Measurements from ENCODE around the gene SLC26A6. TPM values are rescaled to one million over a fixed set of nuclear protein-coding genes. Genes with fewer than 3 reads are reported as not detected.

Gene SLC26A6
- total RNA-seq, 2 donors from 2014 or later = 11.2 to 14.6 TPM

DNA sequence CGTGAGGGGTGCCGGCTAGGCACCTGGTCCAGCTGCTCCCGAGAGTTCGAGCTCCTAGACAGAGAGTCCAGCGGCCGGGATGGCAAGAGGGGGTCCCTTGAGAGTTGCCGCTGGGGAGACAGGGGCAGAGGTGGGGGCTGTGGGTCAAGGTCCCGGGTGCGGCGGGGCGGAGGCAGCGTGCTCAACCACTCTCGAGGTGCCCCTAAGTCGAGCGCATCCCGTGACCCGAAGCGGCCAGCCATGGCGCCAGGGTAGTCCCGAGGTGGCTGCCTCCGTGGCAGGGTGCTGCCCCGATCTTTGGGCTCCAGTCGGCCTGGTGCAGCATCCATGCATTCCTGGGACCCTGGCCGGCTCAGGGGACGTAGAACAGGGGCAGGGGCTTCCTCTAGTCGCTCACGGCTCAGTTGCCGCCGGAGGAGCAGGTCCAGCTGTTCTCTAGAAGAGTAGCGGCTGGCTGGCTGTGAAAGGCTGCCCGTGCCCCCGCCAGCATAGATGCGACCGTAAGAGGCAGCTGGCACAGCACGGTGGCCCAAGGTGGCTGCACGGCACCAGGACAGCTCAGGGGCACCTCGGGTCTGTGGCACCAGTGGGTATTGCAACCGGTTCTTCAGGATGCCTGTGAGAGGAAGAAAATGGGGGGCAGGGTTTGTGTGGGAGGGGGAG is 4.8 kb upstream of the SLC26A6 start:
- DNase-seq (no peak), ATAC-seq (no peak)
- intact Hi-C loops (cut with DNase I) = no loop called here

DNA sequence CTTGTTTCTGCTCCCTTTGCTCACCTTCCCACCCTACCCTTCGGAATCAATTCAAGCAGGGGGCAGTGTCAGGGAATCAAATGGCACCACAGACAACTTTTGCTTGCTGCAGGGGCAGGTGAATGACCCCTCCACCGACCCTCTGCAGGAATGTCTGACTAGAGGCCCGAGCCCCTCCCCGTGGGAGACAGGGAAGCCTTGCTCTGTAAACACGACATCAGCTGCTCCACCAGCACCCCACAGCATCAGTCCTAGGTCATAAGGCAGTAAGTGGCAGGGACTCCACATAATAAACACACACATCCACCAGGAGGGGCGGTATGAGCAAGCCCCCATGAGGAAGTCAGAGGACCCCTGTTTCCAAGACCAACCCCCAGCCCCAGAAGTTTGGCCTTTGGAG is 2.0 kb upstream of the SLC26A6 start:
- ATAC-seq (no peak), DNase-seq (no peak)
- intact Hi-C loops (cut with DNase I) = no loop called here

DNA sequence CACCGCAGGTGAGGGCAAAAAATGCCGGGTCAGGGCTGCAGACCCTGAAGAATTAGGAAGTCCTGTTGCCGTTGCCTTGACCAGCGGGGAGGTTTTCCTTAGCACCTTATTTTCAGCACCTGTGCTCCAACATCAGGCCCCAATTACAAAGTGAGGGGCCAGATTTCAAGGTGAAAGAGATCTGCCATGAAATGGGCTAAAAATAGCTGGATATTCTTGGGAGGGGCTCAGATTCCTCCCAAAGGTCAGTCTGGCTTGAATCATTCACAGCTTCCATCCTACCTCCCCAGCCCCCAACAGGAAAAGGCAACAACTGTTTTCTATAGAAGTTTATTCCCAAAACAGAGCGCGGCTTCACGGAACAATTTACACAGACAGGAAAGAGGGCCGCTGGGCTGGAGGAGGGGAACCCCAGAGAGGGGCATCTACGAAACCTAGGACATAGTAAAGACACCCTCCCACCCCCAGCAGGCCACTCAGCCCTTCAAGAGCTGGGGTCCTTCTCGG is 941 bp upstream of the SLC26A6 start:
- ATAC-seq (no peak), DNase-seq (no peak)
- intact Hi-C loops (cut with DNase I) = no loop called here

DNA sequence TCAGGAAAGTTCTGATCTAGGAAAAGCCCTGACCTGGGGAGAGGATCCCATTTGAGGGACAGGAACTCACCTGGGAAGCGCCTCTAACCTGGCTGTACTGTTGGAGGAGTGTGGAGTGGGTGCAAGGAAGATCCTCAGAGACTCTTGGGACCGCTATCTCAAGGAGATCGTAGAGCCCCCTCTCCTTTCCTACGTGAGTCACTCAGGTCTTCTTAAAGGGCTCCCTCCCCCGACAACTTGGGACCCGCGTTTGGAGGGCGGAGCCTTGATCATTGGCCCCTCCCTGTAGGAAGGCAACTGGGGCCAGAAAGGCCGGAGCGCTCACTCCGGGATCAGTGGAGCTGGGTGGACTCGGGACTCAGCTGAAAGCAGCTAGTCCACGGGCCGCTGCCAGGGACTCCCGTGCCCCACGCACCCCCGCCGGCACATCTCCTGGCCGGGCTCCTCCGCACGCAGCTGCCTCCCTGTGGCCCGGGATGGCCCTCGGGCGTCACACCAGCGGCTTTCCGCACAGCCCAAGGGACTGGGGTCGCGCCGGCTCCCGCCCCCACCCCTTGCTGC is 520 bp downstream of the SLC26A6 start:
- DNase-seq (peak; percentile 69), ATAC-seq (peak; percentile 46 to 74)
- intact Hi-C loops (cut with DNase I) = loop anchor here in 1 of 2 donors (1.0 kb wide), 1 partner anchor 22 kb away; no protein-coding TSS in a partner anchor

DNA sequence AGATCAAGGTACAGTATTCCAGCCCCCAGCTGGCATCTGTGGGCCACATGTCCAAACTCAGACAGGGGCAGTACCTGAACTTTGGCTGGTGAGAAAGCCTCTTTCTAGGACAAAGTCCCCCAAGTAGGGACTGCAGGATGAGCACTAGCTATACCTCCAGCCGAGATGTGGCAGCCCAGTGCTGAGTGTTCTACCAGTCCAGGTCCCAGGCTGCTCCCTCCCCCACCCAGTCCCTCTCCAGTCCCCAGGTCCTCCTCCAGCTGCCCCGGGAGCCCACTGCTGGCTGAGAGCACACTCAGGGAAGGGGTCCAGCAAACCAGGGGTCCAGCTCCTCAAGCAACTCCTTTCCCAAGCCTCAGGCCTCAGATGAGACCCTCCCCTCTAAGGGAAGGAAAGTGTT is 1.5 kb downstream of the SLC26A6 start:
- ATAC-seq (no peak), DNase-seq (no peak)
- intact Hi-C loops (cut with DNase I) = no loop called here

DNA sequence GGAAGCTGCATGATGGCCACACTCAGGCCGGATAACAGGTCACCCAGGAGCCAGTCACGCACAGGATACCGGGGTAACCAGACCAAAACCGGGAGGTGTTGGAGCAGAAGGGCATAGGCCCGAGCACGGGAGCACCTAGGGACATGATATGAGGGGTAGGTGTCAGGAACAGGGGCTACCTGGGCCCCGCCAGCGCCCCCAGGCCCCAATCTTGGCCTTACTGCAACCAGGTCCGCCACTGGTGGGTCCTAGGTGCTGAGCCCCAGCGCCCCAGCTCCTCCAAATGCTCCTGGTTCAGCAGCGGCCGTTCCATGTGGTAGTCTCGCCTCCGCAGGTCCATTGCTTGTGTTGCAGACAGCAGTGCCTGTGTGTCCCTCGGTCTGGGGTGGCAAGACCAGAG is 2.0 kb downstream of the SLC26A6 start:
- no peak for ATAC-seq
- no peak for DNase-seq
- intact Hi-C loops (cut with DNase I) = no loop called here

DNA sequence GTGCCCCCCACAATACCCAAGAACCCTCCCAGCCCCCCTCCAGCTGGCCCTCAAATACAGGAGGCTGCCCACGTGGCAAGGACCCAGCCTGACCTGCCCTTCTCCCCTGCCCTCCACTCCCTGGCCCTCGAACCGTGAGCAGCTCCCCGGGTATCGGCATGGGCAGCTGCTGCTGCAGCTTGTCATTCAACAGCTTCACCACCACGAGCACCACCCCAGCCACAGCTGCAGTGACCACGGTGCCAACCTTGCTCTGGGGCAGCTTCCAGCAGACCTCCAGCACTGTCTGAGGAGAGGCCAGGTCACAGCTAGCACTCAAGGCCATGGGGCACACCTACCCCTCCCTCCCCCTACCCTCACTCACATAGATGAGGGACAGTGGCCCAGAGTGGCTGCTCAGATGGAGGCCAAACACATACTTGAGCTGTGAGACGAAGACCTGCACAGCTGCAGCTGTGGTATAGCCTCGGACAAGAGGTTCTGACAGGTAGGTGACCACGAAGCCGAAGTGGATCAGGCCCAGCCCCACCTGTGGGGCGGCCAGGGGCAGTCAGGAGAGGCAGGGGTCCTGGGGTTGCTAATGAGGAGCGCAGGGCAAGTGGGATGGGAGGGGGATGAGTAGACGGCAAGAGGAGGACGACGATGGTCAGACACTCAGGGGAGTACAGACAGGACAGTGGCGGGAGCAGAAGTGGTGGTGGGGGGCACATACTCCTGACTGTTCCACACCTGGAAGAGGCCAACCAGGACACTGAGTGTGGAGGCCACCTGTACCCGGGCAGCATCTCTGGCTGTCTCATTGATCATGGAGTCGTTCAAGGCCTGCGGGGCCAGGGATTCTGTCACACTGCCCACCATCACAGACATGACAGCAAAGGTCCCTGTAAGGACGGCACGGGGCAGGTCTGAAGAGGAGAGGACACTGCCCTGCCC is 3.5 kb downstream of the SLC26A6 start:
- intact Hi-C loops (cut with DNase I) = no loop called here
- DNase-seq (no peak), ATAC-seq (no peak)

DNA sequence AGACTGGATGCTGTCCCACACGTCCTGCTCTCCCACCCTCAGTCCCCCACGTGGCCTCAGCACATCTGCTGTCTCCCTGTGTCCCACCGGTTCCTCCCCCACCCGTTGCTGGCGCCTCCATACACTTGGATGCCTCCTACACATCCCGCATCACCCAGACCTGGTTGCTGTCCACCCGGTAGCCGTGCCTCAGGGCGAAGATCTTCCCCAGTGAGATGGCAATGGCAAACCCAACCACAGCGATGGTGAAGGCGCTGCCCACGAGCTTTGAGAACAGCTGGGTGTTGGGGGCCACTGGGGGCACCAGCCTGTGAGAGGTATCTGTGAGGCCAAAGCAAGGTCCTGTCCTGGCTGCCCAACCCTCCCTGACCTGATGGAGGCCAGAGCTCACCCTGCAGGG is 4.4 kb downstream of the SLC26A6 start:
- intact Hi-C loops (cut with DNase I) = no loop called here
- ATAC-seq (no peak), DNase-seq (no peak)

DNA sequence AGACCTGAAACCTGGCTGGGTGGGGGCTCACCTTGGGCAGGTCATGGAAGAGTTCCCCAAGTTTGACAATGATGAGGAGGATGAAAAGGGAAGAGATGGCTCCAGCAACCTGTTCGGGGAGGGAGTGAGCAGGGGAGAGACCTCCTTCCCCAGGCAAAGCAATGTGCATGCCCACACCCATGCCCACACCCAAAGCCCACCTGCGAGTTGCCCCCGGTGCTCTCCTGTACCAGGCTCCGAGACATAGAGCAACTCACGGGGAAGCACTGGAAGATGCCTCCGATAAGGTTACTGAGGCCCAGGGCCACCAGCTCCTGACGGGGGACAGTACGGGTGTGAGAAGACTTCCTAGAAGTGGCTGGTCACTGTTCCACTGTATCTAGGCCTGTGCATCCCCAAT is 4.9 kb downstream of the SLC26A6 start:
- intact Hi-C loops (cut with DNase I) = no loop called here
- DNase-seq (no peak), ATAC-seq (no peak)

DNA sequence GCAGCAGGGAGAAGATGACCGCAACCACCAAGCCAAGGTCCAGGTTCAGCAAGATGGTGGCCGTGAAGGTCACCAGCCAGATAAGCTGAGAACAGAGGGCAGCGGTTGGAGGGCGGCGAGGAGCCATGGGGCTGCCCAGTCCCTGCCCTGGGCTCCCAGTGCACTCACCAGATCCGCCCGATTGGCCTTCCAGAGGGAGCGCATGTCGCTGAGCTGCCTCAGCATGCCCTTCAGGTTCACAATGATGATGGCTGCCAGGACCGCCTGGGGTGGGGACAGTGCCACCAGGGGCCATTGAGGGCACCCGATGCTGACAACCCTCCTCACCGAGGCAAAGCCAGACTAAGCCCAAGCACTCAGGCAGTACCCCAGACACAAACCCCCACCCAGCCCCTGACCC is 5.4 kb downstream of the SLC26A6 start:
- DNase-seq = no peak
- intact Hi-C loops (cut with DNase I) = no loop called here
- ATAC-seq = no peak

DNA sequence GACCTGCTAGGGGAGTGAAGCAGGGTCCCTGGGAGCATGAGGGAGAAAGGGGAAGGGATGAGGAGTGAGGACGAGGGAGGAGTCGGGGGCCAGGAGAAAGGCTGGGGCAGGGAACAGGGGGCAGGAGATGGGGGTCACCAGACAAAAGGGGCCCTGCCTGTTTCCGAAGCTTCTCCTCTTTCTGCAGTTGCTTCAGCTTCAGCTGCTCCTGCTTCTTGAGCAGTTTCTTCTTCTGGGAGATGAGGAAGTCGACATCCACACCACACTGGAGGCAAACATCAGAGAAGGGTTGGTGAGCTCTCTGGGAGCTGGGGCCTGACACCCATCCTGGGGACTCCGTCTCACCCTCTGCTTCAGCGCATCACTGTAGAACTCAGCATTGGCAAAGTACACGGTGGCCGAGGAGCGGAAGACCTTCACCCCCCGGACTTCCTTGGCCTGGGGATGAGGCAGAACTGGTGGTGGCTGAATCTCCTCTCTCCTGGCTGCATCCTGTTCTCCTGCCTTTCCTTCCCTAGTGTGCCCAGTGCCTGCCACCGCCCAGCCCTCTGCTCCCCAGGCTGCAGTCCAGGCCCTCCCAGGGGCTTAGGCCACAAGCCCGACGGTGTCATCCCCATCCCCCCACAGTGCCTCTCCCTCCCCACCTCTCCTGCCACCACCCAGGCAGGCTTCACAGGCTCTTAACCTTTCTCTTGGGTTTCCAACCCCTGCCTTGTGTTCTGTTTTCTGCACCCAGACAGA is 6.8 kb downstream of the SLC26A6 start:
- no peak for DNase-seq

DNA sequence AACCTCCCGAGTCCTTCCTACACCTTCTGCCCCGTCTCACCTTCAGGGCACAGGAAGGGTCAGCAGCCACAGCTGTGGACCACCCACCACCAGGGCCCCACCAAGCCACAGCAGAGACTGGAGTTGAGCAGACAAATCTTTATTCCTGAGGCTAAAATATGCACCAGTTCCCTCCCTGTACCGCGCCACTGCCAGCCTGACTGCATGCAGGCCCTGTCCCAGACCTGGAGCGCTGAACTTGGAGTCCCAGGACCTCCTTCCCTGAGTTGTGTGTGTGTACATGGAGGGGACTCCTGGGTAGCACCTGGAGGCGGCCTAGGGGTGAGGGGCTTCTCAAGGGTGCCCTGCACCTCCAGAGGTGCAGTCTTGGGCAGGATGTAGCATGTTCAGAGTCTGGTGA is 9.7 kb downstream of the SLC26A6 start:
- intact Hi-C loops (cut with DNase I) = no loop called here
- ATAC-seq = no peak
- no peak for DNase-seq

More for the DNA sequence above, 6.8 kb downstream of the SLC26A6 start:
- intact Hi-C loops (cut with DNase I) = no loop called here
- ATAC-seq = no peak

DNA sequence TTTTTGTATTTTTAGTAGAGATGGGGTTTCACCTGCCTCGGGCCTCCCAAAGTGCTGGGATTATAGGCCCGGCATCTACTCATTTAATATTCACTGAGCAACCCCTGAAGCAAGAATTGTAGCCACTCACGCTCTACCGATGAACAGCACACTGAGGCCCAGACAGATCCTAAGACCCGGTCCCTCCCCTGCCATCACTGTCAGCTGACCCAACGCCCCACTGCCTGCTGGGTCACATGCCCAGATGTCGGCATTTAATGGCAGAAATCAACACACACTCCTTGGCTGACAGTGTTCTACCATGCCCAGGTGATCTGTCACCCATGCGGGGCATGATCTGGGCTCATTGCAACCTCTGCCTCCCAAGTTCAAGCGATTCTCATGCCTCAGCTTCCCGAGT is 10.5 kb downstream of the SLC26A6 start:
- ATAC-seq (no peak), DNase-seq (no peak)
- intact Hi-C loops (cut with DNase I) = no loop called here

DNA sequence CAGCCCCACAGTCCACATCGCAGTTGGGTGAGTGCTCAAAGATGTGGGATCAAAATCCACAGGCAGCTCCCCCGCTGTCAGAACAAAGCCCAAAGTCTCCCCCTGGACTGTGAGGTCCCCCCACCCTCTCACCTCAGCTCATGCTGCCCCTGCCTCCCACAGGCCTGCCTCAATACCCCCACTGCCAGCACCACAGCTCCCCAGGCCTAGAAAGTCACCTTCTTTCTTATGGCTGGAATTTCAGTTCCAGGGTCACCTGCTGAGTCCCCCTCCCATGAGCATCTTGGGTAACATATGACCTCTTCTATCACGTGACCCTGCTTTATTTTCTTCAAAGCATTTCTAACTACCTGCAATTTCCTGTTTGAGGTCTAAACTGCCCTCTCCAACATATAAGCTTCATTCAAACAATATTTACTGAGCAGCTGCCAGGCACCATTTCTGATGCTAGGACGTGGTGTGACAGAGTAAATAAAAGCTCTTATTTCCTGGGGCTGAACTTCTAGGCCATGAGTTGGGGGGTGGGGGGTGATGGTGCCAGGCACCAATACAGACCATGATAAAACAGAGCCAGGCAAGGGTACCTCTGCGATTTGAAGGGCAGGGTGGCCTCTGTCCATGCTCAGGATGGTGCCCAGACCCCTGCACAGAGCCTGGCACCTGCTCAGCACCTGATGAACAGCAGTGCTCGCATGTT is 11.3 kb downstream of the SLC26A6 start:
- intact Hi-C loops (cut with DNase I) = no loop called here
- DNase-seq = no peak

DNA sequence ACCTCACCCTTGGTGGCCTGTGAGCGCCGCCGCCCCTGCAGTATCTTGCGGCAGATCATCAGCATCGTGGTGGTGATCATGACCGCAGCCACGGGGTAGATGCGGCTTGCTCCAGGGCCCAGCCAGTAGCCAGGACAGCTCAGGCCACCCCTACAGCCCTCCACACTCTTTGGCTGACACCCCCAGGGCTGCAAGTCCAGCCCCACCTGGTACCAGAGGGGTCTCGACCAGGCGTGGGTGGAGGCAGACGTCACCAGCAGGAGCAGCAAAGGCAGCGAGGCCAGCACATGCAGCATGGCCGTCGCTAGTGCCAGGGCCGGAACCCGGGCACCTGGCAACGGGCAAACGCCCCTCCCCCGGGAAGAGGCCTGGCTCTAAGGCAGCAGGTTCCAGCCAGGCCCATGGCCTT is 13.8 kb downstream of the SLC26A6 start, which contains the start of gene TMEM89:
Gene TMEM89, minus strand, starts transcription at position 309 of the 409 bp plus-strand sequence. Its CDS starts 13 bp downstream, at position 296.
- intact Hi-C loops (cut with DNase I) = no loop called here
- no peak for DNase-seq
- no peak for ATAC-seq

More for the DNA sequence above, 11.3 kb downstream of the SLC26A6 start:
- ATAC-seq = no peak

DNA sequence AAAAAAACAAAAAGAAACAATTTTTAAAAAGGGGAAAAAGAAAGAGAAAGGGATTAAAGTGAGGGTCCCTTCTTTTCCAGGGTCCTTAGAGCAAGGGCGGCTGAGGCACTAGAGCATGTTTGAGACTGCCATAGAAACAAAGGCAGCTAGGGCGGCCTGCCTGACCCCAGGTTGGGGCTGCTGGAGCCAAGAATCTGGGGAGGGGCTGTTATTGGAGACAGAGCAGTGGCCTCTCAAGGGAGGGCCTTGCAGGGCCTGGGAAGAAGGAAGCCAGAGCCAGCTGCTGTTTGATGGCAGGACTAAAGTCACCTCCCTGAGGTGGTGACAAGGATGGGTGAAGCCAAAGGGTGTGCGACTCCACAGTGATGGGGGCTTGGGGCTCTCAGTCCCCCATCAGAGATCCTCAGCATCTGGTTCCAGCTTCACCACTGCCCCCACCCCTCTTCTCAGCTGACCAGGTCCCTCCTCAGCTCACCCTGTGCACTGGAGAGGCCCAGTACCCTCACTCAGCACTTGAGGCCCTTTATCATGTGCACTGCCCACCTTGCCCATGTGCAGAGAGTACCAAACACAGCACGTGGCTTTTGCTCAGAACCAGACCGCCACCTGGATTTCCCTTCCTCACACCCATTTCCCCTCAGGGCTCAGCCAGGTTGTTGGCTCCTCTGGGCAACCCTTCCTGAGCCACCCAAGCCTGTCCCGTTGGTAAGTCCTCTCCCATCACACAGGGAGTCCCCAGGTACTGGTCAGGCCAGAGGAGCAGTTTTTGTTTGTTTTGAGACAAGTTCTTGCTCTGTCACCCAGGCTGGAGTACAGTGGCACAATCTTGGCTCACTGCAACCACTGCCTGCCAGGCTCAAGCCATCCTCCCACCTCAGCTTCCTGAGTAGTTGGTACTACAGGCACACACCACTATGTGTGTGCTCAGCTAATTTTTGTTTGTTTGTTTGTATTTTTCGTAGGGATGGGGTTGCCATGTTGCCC is 15.4 kb downstream of the SLC26A6 start:
- no peak for ATAC-seq
- no peak for DNase-seq
- intact Hi-C loops (cut with DNase I) = no loop called here

DNA sequence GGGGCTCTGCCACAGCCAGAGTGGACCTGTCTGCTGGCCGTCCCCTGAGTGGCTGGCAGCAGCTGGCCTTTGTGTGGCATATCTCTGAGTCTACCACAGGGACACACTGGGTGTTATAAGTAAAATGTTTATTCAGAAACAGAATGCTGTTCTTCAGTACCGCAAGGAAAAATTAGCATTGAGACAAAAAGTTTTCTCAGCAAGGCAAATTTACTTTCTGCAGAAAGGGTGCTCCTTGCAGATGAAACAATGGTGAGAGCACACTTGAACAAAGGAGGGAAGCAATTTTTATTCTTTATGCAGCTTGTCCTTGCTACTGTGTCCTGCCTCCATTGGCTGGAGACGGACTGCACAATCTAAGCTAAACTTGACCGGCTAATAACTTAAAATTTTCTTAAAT is 17.7 kb downstream of the SLC26A6 start:
- ATAC-seq (no peak), DNase-seq (no peak)
- intact Hi-C loops (cut with DNase I) = no loop called here

DNA sequence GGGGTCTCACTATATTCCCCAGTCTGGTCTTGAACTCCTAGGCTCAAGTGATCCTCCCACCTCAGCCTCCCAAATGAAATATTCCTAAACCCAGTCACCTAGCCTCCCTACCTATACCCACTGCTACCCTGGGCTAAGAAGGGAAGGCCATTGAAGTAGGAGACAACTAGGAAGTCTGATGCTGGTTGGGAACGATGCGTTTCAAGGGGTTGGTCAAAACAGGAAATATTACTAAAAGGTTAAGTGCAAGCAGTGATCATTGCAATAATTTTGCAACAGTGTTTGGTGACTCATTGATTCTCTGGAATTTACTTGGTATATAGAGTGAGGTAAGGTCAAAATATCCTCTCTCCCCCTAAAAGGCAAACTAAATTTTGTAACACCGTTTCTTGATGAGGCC is 21.2 kb downstream of the SLC26A6 start:
- ATAC-seq = no peak
- intact Hi-C loops (cut with DNase I) = no loop called here

More for the DNA sequence above, 21.2 kb downstream of the SLC26A6 start:
- no peak for DNase-seq
